Neural progenitor cell (in vitro differentiated cells): ENCODE measurements around the gene COL15A1.

Experiments used
- EZH2 ChIP-seq: fragments of 200-600 bp; sonication (generic); IDR thresholded peaks from 2 replicates; pipeline ENCODE4 v1.6.1; 2017; ENCODE audit warnings: antibody characterized with exemption, mild to moderate bottlenecking, moderate library complexity
- EZH2phosphoT487 ChIP-seq: fragments of 200-600 bp; sonication (generic); IDR thresholded peaks from 2 replicates; pipeline ENCODE4 v1.6.1; 2017; ENCODE audit warnings: antibody characterized with exemption
- TF ChIP-seq, protein P1 (sequence below): fragments of 200-600 bp; sonication (generic); IDR thresholded peaks from 2 replicates; pipeline ENCODE4 v1.5.1; 2017; ENCODE audit warnings: antibody characterized with exemption, mild to moderate bottlenecking

DNA sequence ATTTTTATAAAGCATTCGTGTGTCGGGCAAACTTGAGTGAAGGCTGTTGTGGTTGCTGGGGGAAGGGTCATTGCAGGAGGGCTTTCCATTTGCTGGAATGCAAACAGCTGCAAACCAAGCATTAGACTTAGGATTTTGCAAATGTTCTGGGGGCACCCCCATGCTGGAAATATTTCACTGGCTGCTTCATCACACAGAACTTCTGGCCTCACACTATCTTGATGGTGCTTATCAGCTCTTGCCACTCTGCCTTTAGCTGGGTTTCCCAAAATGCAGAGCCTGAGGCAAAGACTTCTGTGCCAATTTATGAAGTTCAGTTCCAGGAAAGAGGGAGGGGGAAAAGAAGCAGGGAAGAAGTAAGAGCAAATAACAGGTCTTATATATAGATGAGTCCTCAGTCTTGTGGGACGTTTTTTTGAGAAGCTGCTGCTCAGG is 8.6 kb upstream of the COL15A1 start:
- TF ChIP-seq EZH2 (no peak), EZH2phosphoT487 (no peak)
- TF ChIP-seq, protein P1, sequence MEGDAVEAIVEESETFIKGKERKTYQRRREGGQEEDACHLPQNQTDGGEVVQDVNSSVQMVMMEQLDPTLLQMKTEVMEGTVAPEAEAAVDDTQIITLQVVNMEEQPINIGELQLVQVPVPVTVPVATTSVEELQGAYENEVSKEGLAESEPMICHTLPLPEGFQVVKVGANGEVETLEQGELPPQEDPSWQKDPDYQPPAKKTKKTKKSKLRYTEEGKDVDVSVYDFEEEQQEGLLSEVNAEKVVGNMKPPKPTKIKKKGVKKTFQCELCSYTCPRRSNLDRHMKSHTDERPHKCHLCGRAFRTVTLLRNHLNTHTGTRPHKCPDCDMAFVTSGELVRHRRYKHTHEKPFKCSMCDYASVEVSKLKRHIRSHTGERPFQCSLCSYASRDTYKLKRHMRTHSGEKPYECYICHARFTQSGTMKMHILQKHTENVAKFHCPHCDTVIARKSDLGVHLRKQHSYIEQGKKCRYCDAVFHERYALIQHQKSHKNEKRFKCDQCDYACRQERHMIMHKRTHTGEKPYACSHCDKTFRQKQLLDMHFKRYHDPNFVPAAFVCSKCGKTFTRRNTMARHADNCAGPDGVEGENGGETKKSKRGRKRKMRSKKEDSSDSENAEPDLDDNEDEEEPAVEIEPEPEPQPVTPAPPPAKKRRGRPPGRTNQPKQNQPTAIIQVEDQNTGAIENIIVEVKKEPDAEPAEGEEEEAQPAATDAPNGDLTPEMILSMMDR: no peak
